Measurements from ENCODE around the gene ARNT2. TPM values are rescaled to one million over a fixed set of nuclear protein-coding genes. Genes with fewer than 3 reads are reported as not detected.

The ARNT2 gene
- total RNA-seq, 6 experiments from 2014 or later: 2.4 to 16.6 (median 15.5) TPM

DNA sequence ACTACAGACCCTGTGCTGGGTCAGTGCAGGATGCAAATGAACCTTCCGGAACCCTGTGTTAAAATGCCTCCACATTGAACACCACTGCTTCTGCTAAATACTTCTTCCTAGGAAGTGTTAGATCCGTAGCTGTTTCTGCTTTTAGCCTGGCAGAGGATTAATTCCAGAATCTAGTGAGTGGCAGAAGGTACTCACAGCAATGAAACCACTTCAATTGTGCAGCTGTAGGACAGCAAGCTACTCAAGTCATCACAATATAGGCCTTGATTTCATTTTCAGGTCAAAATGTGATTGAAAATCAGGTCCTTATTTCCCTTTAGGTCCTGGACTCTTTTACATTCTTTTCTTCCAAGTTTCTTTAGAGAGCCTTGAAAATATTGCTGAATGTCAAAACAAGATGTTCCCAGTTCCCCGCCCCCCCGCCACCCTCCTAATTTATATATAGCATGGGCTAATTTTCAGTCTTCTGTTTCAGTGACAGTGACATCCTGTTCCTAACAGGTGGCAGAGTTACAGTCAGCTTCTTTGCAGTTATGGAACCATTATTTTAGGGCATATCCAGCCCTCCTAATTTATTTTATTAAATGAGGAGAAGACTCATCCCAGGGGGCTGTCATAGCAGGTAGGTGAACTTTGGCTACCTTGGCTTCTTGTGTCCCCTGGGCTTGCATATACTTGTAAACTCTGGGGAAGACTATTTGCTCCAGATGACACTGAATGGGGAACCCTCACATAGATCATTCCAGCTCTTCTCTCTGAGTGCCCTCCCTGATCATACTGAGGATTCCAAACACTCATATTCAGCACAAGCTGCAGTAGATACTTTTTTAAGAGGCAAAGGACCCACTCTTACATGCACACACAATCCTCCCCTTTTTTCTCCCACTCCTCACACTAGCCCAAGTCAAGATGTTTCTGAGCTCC is 28.0 kb upstream of the ARNT2 start:
- H3K36me3 Mint-ChIP-seq (ENCODE audit: low read depth): no peaks in the 10 kb centered on the region
- H3K27me3 Mint-ChIP-seq (ENCODE audit: insufficient read depth): peaks cover 24% of the 10 kb centered on the region
- no peaks in the 10 kb centered on the region for H3K4me1 Mint-ChIP-seq (ENCODE audit: low read depth)
- no peak for DNase-seq
- no peak overlapping the region for H3K27ac Mint-ChIP-seq
- no peaks in the 10 kb centered on the region for H3K9me3 Mint-ChIP-seq
- TF ChIP-seq, protein P1, sequence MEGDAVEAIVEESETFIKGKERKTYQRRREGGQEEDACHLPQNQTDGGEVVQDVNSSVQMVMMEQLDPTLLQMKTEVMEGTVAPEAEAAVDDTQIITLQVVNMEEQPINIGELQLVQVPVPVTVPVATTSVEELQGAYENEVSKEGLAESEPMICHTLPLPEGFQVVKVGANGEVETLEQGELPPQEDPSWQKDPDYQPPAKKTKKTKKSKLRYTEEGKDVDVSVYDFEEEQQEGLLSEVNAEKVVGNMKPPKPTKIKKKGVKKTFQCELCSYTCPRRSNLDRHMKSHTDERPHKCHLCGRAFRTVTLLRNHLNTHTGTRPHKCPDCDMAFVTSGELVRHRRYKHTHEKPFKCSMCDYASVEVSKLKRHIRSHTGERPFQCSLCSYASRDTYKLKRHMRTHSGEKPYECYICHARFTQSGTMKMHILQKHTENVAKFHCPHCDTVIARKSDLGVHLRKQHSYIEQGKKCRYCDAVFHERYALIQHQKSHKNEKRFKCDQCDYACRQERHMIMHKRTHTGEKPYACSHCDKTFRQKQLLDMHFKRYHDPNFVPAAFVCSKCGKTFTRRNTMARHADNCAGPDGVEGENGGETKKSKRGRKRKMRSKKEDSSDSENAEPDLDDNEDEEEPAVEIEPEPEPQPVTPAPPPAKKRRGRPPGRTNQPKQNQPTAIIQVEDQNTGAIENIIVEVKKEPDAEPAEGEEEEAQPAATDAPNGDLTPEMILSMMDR (IDR thresholded peaks at IDR 0.05): no peak
- H3K4me3 Mint-ChIP-seq: no peak overlapping the region

DNA sequence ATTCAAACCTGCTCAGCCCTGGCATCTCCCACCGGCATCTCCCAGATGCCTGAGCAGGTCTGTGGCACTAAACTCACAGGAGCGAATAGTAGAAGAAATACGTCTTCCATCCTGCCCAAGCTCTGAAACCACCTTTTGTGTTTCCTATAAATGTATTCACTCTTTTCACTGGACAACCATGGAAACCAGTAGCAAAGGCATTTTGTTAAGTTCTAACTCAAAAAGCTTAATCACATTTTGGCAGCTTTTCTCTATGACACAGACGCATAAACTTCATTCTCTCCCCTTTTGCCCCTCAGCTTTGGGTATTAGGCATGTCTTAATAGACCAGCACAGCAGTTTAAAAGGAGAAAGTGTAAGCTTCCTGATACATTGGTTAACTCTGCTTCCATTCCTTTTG is 24.5 kb upstream of the ARNT2 start:
- Mint-ChIP-seq H3K9me3 (no peaks in the 10 kb centered on the region), H3K36me3 (ENCODE audit: low read depth) (no peaks in the 10 kb centered on the region), H3K4me3 (no peak overlapping the region), H3K27me3 (ENCODE audit: insufficient read depth) (peaks cover 24% of the 10 kb centered on the region), H3K4me1 (ENCODE audit: low read depth) (no peaks in the 10 kb centered on the region), H3K27ac (no peak overlapping the region)
- TF ChIP-seq, protein P1 (IDR thresholded peaks at IDR 0.05): no peak
- no peak for DNase-seq

DNA sequence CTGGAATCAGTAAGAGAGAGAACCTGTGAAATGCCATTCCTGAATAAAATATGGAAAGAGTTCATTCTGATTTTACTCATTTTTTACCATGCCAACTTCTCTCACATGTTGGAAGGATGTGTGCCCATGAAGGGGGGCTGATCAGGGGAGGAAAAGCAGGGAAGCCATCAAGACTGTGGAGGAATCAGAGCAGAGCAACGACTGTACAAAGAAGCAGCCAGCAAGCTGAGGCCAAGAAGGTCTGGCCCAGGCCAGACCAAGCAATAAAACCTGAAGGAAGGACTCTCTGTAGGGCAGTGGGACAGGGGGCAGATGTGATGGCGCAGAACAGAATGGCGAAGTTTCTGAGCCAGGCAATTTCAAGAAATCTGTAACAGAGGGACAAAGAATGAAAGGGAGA is 24.0 kb upstream of the ARNT2 start:
- no peak for DNase-seq
- Mint-ChIP-seq H3K27me3 (ENCODE audit: insufficient read depth) (peaks cover 24% of the 10 kb centered on the region), H3K27ac (no peak overlapping the region), H3K4me3 (no peak overlapping the region), H3K36me3 (ENCODE audit: low read depth) (no peaks in the 10 kb centered on the region), H3K4me1 (ENCODE audit: low read depth) (no peaks in the 10 kb centered on the region), H3K9me3 (no peaks in the 10 kb centered on the region)
- TF ChIP-seq, protein P1 (IDR thresholded peaks at IDR 0.05): no peak

DNA sequence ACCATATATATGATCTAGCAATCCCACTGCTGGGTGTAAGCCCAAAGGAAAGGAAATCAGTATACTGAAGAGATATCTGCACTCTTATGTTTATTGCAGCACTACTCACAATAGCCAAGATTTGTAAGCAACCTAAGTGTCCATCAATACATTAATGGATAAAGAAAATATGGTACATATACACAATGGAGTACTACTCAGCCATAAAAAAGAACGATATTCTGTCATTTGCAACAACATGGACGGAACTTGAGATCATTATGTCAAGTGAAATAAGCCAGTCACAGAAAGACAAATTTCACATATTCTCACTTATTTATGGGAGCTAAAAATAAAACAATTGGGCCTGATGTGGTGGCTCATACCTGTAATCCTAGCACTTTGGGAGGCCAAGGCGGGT is 21.9 kb upstream of the ARNT2 start:
- Mint-ChIP-seq H3K4me1 (ENCODE audit: low read depth) (no peaks in the 10 kb centered on the region), H3K9me3 (no peaks in the 10 kb centered on the region), H3K27me3 (ENCODE audit: insufficient read depth) (peaks cover 15% of the 10 kb centered on the region), H3K27ac (no peak overlapping the region), H3K36me3 (ENCODE audit: low read depth) (no peaks in the 10 kb centered on the region), H3K4me3 (no peak overlapping the region)
- no peak for DNase-seq
- TF ChIP-seq, protein P1 (IDR thresholded peaks at IDR 0.05): no peak

DNA sequence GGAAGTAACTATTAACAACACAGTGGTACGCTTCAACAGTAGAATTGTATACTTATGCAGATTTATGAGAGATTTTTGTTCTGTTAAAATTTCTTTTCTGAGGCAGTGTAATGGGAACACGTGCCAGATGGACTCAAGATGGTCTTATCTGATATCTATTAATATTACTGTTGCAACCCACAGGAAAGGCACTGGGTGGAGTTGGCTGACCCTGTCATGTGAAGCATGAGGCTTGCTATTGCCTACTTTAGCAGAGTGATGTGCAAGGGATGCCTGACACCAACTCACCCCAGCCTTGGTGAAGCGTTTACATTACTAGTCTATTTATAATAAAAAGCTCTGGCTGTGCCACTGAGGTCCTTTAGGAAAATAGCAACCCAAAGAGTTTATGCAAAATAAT is 19.8 kb upstream of the ARNT2 start:
- no peak for DNase-seq
- peaks cover 14% of the 10 kb centered on the region; the same call in 1 of the 2 replicates for H3K27me3 Mint-ChIP-seq (ENCODE audit: insufficient read depth)
- no peaks in the 10 kb centered on the region for H3K4me1 Mint-ChIP-seq (ENCODE audit: low read depth)
- H3K4me3 Mint-ChIP-seq: no peak overlapping the region
- H3K36me3 Mint-ChIP-seq (ENCODE audit: low read depth): no peaks in the 10 kb centered on the region
- TF ChIP-seq, protein P1 (IDR thresholded peaks at IDR 0.05): no peak
- H3K9me3 Mint-ChIP-seq: no peaks in the 10 kb centered on the region
- H3K27ac Mint-ChIP-seq: no peak overlapping the region

Data from HFFc6 (cell line).